ENCODE results near the gene EDIL3. TPM values are rescaled to one million over a fixed set of nuclear protein-coding genes. Genes with fewer than 3 reads are reported as not detected.

Gene EDIL3
- total and polyA plus RNA-seq, 2 of the 8 experiments (the other 6 are each of a cell fraction or from before 2014, with no cell fraction given), result 14.7 to 47.2 TPM

GRCh38 chr5:84119252-84119651 is 265.4 kb downstream of the EDIL3 start:
- Histone ChIP-seq H3K4me2 (ENCODE audit: insufficient read depth in 1 of 2, low read depth in 2 of 2, low read length in 2 of 2) (no peak overlapping the region), H4K8ac (ENCODE audit: extremely low read depth, insufficient read depth, low read length) (no peak overlapping the region), H3K4ac (replicated peaks; ENCODE audit: insufficient read length, low read depth, low read length) (no peak overlapping the region), H3K27ac (ENCODE audit: low read depth, low read length) (no peak overlapping the region), H4K20me1 (replicated peaks in 1 of 2; ENCODE audit: control insufficient read depth in 1 of 2, insufficient read depth in 2 of 2, low read length in 2 of 2) (no peaks in the 10 kb centered on the region), H3K79me1 (ENCODE audit: low read depth, low read length) (no peaks in the 10 kb centered on the region), H3K56ac (replicated peaks; ENCODE audit: insufficient read length, low read depth, low read length) (no peak overlapping the region), H3K18ac (ENCODE audit: extremely low read depth, low read length) (no peak overlapping the region), H3K14ac (ENCODE audit: insufficient read length) (no peak overlapping the region), H2BK5ac (ENCODE audit: low read depth, low read length) (no peak overlapping the region), H2AK5ac (ENCODE audit: low read depth, low read length) (no peak overlapping the region), H4K91ac (replicated peaks; ENCODE audit: insufficient read length, low read length) (no peak overlapping the region), H2BK15ac (ENCODE audit: low read length) (no peak overlapping the region), H2AFZ (ENCODE audit: low read length) (no peak overlapping the region), H3K4me3 (ENCODE audit: extremely low read depth in 1 of 4, insufficient read depth in 2 of 4, low read depth in 3 of 4, low read length in 4 of 4) (no peak overlapping the region), H3K23me2 (ENCODE audit: low read depth, low read length) (no peaks in the 10 kb centered on the region), H3K27me3 (replicated peaks in 1 of 4; ENCODE audit: control insufficient read depth in 3 of 4, extremely low read depth in 1 of 4, insufficient read depth in 3 of 4, low read length in 3 of 4) (no peaks in the 10 kb centered on the region), H3K23ac (ENCODE audit: insufficient read length) (no peak overlapping the region), H2BK120ac (replicated peaks; ENCODE audit: low read depth, low read length) (no peak overlapping the region), H2BK12ac (ENCODE audit: low read depth, low read length) (no peak overlapping the region), H2BK20ac (ENCODE audit: low read length) (no peak overlapping the region), H3K9ac (replicated peaks in 1 of 4; ENCODE audit: extremely low read depth in 1 of 4, low read depth in 3 of 4, low read length in 3 of 4) (no peak overlapping the region), H3K4me1 (replicated peaks in 1 of 4; ENCODE audit: control insufficient read depth in 3 of 4, insufficient read depth in 4 of 4, low read length in 3 of 4) (peaks cover 0 to 1% (median 0%) of the 10 kb centered on the region in 4 experiments; a peak in 1 of 7 replicates), H3K9me3 (ENCODE audit: insufficient read depth in 2 of 2, low read depth in 1 of 2, low read length in 1 of 2) (no peaks in the 10 kb centered on the region), H3K36me3 (ENCODE audit: control insufficient read depth in 2 of 4, insufficient read depth in 4 of 4, low read length in 3 of 4) (no peaks in the 10 kb centered on the region), H4K5ac (ENCODE audit: insufficient read length, low read depth, low read length) (no peak overlapping the region), H3K79me2 (ENCODE audit: control insufficient read depth in 1 of 2, insufficient read depth in 2 of 2, low read length in 2 of 2) (no peaks in the 10 kb centered on the region)
- FAIRE-seq (no peak), DNase-seq (ENCODE audit: low read depth in 1 of 2, low spot score in 2 of 2) (no peak)
- no peak for TF ChIP-seq BCL11A (IDR thresholded peaks at IDR 0.05; ENCODE audit: low read depth in 2 of 2, low read length in 2 of 2)
- no peak for TF ChIP-seq POU5F1 (IDR thresholded peaks at IDR 0.05; ENCODE audit: low read depth, low read length)
- no peak for TF ChIP-seq BACH1 (IDR thresholded peaks at IDR 0.05; ENCODE audit: low read length)
- TF ChIP-seq TBP (IDR thresholded peaks at IDR 0.05; ENCODE audit: low read depth, low read length), result no peak
- TF ChIP-seq EP300 (IDR thresholded peaks at IDR 0.05; ENCODE audit: borderline replicate concordance in 1 of 2, low read depth in 2 of 2, low read length in 2 of 2), result no peak
- no peak for TF ChIP-seq RXRA (IDR thresholded peaks at IDR 0.05; ENCODE audit: insufficient read depth, low read depth, low read length)
- TF ChIP-seq SAP30 (IDR thresholded peaks at IDR 0.05; ENCODE audit: insufficient read depth, insufficient replicate concordance, low read length), result no peak
- TF ChIP-seq TCF12 (IDR thresholded peaks at IDR 0.05; ENCODE audit: low read depth, low read length), result no peak
- no peak for TF ChIP-seq SUZ12 (IDR thresholded peaks at IDR 0.05; ENCODE audit: low read length)
- no peak for TF ChIP-seq EGR1 (IDR thresholded peaks at IDR 0.05; ENCODE audit: borderline replicate concordance, low read depth, low read length)
- no peak for TF ChIP-seq YY1 (IDR thresholded peaks at IDR 0.05; ENCODE audit: low read depth, low read length)
- ChIA-PET POLR2A (ENCODE audit: partially characterized antibody) (no interaction called here), CTCF (ENCODE audit: partially characterized antibody) (interaction anchor here (1.3 kb wide), 1 partner anchor 30 kb away, joined by 3 read pairs; no protein-coding TSS in a partner anchor)
- WGBS, 2 experiments (ENCODE audit: extremely low coverage in 1 of 2, insufficient coverage in 1 of 2, insufficient read length in 1 of 2, insufficient replicate concordance in 2 of 2, low coverage in 1 of 2, low lambda C conversion rate in 2 of 2, missing lambda C conversion rate in 1 of 2), result 91% methylated on average over 3 of the region's 3 CpGs; no CpG with 5 or more reads in 1 of the 2 experiments

Measured in H1 (cell line).